ENCODE results near the gene PHACTR1. TPM values are rescaled to one million over a fixed set of nuclear protein-coding genes. Genes with fewer than 3 reads are reported as not detected.

Gene PHACTR1
- total RNA-seq, 1 experiment from 2014 or later, result 0.05 TPM

- H3K4me1 ChIP-seq (ENCODE audit: control insufficient read depth, insufficient read depth, low read length), result no peaks in the 10 kb centered on the region
- no peaks in the 10 kb centered on the region for H3K36me3 ChIP-seq (ENCODE audit: control insufficient read depth, insufficient read depth, low read length)
- BruUV-seq (replicated peaks), result no TSS peak
- no peaks in the 10 kb centered on the region for H3K9me3 ChIP-seq (ENCODE audit: control insufficient read depth, insufficient read depth, low read depth, low read length)
- no peak for TF ChIP-seq TCF7L2 (IDR thresholded peaks at IDR 0.05; ENCODE audit: low read depth, low read length)
- no peak for TF ChIP-seq REST (IDR thresholded peaks at IDR 0.05; ENCODE audit: insufficient read depth in 1 of 2, low read depth in 2 of 2, low read length in 1 of 2)
- TF ChIP-seq CTCF (IDR thresholded peaks at IDR 0.05), result no peak
- TF ChIP-seq POLR2AphosphoS5 (IDR thresholded peaks at IDR 0.05; ENCODE audit: low read depth, low read length), result no peak
- no peak overlapping the region for H3K4me3 ChIP-seq (ENCODE audit: low read depth in 2 of 2, low read length in 2 of 2)
- H3K27me3 ChIP-seq (ENCODE audit: control insufficient read depth, insufficient read depth, low read length), result no peaks in the 10 kb centered on the region
- intact Hi-C loops (cut with micrococcal nuclease; ENCODE audit: unreplicated experiment), result no loop called here
- CTCF ChIA-PET, result no interaction called here
- no peak overlapping the region for H3K27ac ChIP-seq (ENCODE audit: low read length)
- in situ Hi-C loops (cut with HindIII; ENCODE audit: low pct_unique_long_range_greater_than_20kb, low sequenced_read_pairs), result no loop called here
- no peak for DNase-seq (ENCODE audit: low read depth, low spot score)
- POLR2A ChIA-PET, result no interaction called here
- ATAC-seq, result no peak
Measured at GRCh38 chr6:13239530-13240455, 523.2 kb downstream of the PHACTR1 start.

GRCh38 chr6:13241364-13241763 lies 524.8 kb downstream of the PHACTR1 start:
- Histone ChIP-seq H3K9me3 (ENCODE audit: control insufficient read depth, insufficient read depth, low read depth, low read length) (no peaks in the 10 kb centered on the region), H3K27me3 (ENCODE audit: control insufficient read depth, insufficient read depth, low read length) (no peaks in the 10 kb centered on the region), H3K4me1 (ENCODE audit: control insufficient read depth, insufficient read depth, low read length) (no peaks in the 10 kb centered on the region), H3K4me3 (ENCODE audit: low read depth in 2 of 2, low read length in 2 of 2) (no peak overlapping the region), H3K36me3 (ENCODE audit: control insufficient read depth, insufficient read depth, low read length) (no peaks in the 10 kb centered on the region), H3K27ac (ENCODE audit: low read length) (no peak overlapping the region)
- no TSS peak for BruUV-seq (replicated peaks)
- DNase-seq (ENCODE audit: low read depth, low spot score), result no peak
- in situ Hi-C loops (cut with HindIII; ENCODE audit: low pct_unique_long_range_greater_than_20kb, low sequenced_read_pairs), result no loop called here
- ChIA-PET POLR2A (no interaction called here), CTCF (no interaction called here)
- TF ChIP-seq CTCF (IDR thresholded peaks at IDR 0.05) (no peak), TCF7L2 (IDR thresholded peaks at IDR 0.05; ENCODE audit: low read depth, low read length) (no peak), POLR2AphosphoS5 (IDR thresholded peaks at IDR 0.05; ENCODE audit: low read depth, low read length) (no peak), REST (IDR thresholded peaks at IDR 0.05; ENCODE audit: insufficient read depth in 1 of 2, low read depth in 2 of 2, low read length in 1 of 2) (no peak)
- ATAC-seq, result no peak
- intact Hi-C loops (cut with micrococcal nuclease; ENCODE audit: unreplicated experiment), result no loop called here
